CD14-positive monocyte (primary cell): Measurements from ENCODE around the gene MPPED1. TPM values are rescaled to one million over a fixed set of nuclear protein-coding genes. Genes with fewer than 3 reads are reported as not detected.

Experiments used
- DNase-seq, 3 donors: peaks; one replicate each; pipeline ENCODE4 v3.0.0-alpha.2; 2011 to 2022
- H2AFZ ChIP-seq: 2 replicates; pipeline ENCODE4 v1.6.0; 2012; ENCODE audit warnings: mild to moderate bottlenecking, low read depth, low read length, inconsistent platforms; ENCODE audit not compliant: insufficient read depth, poor library complexity, severe bottlenecking
- H3K27ac ChIP-seq, 2 donors: 1 replicate in 1 of 2; 2 replicates in 1 of 2; pipeline ENCODE4 v1.5.1; 2012 to 2013; ENCODE audit warnings: low read length in 2 of 2, control low read depth in 1 of 2, inconsistent platforms in 1 of 2, low read depth in 1 of 2, mild to moderate bottlenecking in 1 of 2
- H3K27me3 ChIP-seq, 2 donors: one replicate each; pipeline versions ENCODE4 v1.6.0 to v1.6.1; 2011 to 2013; ENCODE audit warnings: low read length in 2 of 2; ENCODE audit not compliant: control insufficient read depth in 2 of 2, insufficient read depth in 2 of 2
- H3K36me3 ChIP-seq, 2 donors: replicated peaks in 1 of 2; 1 replicate in 1 of 2; 2 replicates in 1 of 2; pipeline versions ENCODE4 v1.5.1 to v1.6.1; 2012 to 2013; ENCODE audit warnings: low read length in 2 of 2, control low read depth in 1 of 2, inconsistent platforms in 1 of 2, mild to moderate bottlenecking in 1 of 2; ENCODE audit not compliant: insufficient read depth in 2 of 2, control insufficient read depth in 1 of 2
- H3K4me1 ChIP-seq, 2 donors: 1 replicate in 1 of 2; 2 replicates in 1 of 2; pipeline versions ENCODE4 v1.5.1 to v1.6.1; 2012 to 2013; ENCODE audit warnings: low read length in 2 of 2, control low read depth in 1 of 2, inconsistent platforms in 1 of 2, mild to moderate bottlenecking in 1 of 2, moderate library complexity in 1 of 2; ENCODE audit not compliant: insufficient read depth in 2 of 2, control insufficient read depth in 1 of 2
- H3K4me2 ChIP-seq: replicated peaks from 2 replicates; pipeline ENCODE3; 2012; ENCODE audit warnings: low read length, moderate library complexity, mild to moderate bottlenecking; ENCODE audit not compliant: poor library complexity, severe bottlenecking; ENCODE audit errors: extremely low read depth
- H3K4me3 ChIP-seq, 3 experiments: fragments of 200-600 bp in 1 of 3; sonication (generic) in 1 of 3; replicated peaks in 1 of 3; 1 replicate in 2 of 3; 2 replicates in 1 of 3; pipeline ENCODE4 v1.5.1; 2011 to 2013; ENCODE audit warnings: low read length in 3 of 3, mild to moderate bottlenecking in 3 of 3, control low read depth in 2 of 3, low read depth in 2 of 3, inconsistent platforms in 1 of 3, moderate library complexity in 1 of 3
- H3K79me2 ChIP-seq: 2 replicates; pipeline ENCODE4 v1.6.0; 2012; ENCODE audit warnings: mild to moderate bottlenecking, control low read depth, inconsistent platforms, low read length, moderate library complexity; ENCODE audit not compliant: insufficient read depth
- H3K9ac ChIP-seq: 2 replicates; pipeline ENCODE4 v1.6.0; 2017; ENCODE audit warnings: low read length, mild to moderate bottlenecking; ENCODE audit not compliant: insufficient read depth, poor library complexity, severe bottlenecking
- H3K9me3 ChIP-seq, 2 donors: replicated peaks in 1 of 2; 1 replicate in 1 of 2; 2 replicates in 1 of 2; pipeline versions ENCODE4 v1.5.1 to v1.6.1; 2012 to 2013; ENCODE audit warnings: low read length in 2 of 2, control low read depth in 1 of 2; ENCODE audit not compliant: control insufficient read depth in 1 of 2, insufficient read depth in 1 of 2
- H4K20me1 ChIP-seq: 2 replicates; pipeline ENCODE4 v1.6.0; 2012; ENCODE audit warnings: mild to moderate bottlenecking, low read length, control low read depth, moderate library complexity; ENCODE audit not compliant: insufficient read depth
- H3K27ac Mint-ChIP-seq, 7 donors: one replicate each; pipeline ENCODE4 v1.8.0; 2020; ENCODE audit warnings: mild to moderate bottlenecking in 7 of 7, mixed read lengths in 7 of 7, moderate library complexity in 6 of 7, inconsistent platforms in 2 of 7
- H3K27me3 Mint-ChIP-seq, 3 donors: one replicate each; pipeline ENCODE4 v1.8.0; 2021 to 2022; ENCODE audit warnings: low read depth in 3 of 3, mild to moderate bottlenecking in 3 of 3, mixed read lengths in 3 of 3, moderate library complexity in 3 of 3, inconsistent platforms in 1 of 3
- H3K36me3 Mint-ChIP-seq, 2 donors: one replicate each; pipeline ENCODE4 v1.8.0; 2020; ENCODE audit warnings: mixed read lengths in 2 of 2, inconsistent platforms in 1 of 2, mild to moderate bottlenecking in 1 of 2
- H3K4me1 Mint-ChIP-seq: one replicate; pipeline ENCODE4 v1.8.0; 2020; ENCODE audit warnings: mild to moderate bottlenecking, mixed read lengths
- H3K4me3 Mint-ChIP-seq, 2 donors: one replicate each; pipeline ENCODE4 v1.8.0; 2020; ENCODE audit warnings: mild to moderate bottlenecking in 2 of 2, mixed read lengths in 2 of 2, moderate library complexity in 1 of 2
- H3K9me3 Mint-ChIP-seq, 7 donors: one replicate each; pipeline ENCODE4 v1.8.0; 2020 to 2022; ENCODE audit warnings: mixed read lengths in 7 of 7, mild to moderate bottlenecking in 6 of 7, moderate library complexity in 6 of 7, inconsistent platforms in 2 of 7
- CTCF ChIP-seq: fragments of 200-600 bp; IDR thresholded peaks from one replicate; pipeline ENCODE4 v1.8.0; 2022; ENCODE audit warnings: antibody characterized with exemption, mild to moderate bottlenecking
- WGBS: methylation state at CpG from one replicate; pipeline ENCODE4 v1.1.5; 2013; ENCODE audit warnings: missing lambda C conversion rate; ENCODE audit not compliant: insufficient coverage; 5-methylcytosine and 5-hydroxymethylcytosine counted together
- intact Hi-C, 2 donors: fragments of 100-400 bp; cut with micrococcal nuclease; formaldehyde crosslinking; loops; one replicate each; pipeline versions ENCODE4 v1.15.0 to v1.15.1; 2023
- polyA plus RNA-seq, 3 donors: library from polyadenylated mRNA; depleted of rRNA in 1 of 3; unstranded in 2 of 3; stranded (reverse) in 1 of 3; fragments of 300-500 nt in 2 of 3; fragments of >200 nt in 1 of 3; fragmentation: Illumina TruSeq in 2 of 3; gene quantifications; 1 replicate in 2 of 3; 2 replicates in 1 of 3; pipeline ENCODE4 v1.2.3, GENCODE V29; 2012 to 2021

Gene MPPED1
- polyA plus RNA-seq, 3 donors, result not detected

DNA sequence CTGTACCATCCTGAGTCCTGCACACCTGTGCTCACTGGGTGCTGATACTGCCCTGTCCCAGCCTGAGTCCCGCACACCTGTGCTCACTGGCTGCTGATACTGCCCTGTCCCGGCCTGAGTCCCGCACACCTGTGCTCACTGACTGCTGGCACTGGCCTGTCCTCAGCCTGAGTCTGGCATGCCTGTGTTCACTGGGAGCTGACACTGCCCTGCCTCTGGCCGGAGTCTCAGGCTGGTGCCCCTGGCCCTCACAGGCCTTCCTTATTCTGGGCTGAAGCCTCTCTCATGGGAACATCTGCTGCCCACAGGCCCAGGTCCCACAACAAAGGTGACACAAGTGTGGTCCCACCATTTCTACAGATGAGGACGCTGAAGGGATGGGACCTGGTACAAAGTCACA lies 115.1 kb downstream of the MPPED1 start:
- H3K9me3 Mint-ChIP-seq, result peaks cover 0 to 2% (median 0%) of the 10 kb centered on the region in 7 donors
- 97% methylated on average over 5 of the region's 5 CpGs for WGBS
- H3K79me2 ChIP-seq, result no peaks in the 10 kb centered on the region
- H3K27ac ChIP-seq, result no peak overlapping the region
- H3K36me3 Mint-ChIP-seq, result no peaks in the 10 kb centered on the region
- no peak overlapping the region for H3K27ac Mint-ChIP-seq
- H3K4me1 ChIP-seq, result no peaks in the 10 kb centered on the region
- H3K9ac ChIP-seq, result no peak overlapping the region
- no peak overlapping the region for H3K4me3 ChIP-seq
- H3K27me3 ChIP-seq, result no peaks in the 10 kb centered on the region
- H3K4me2 ChIP-seq, result no peak overlapping the region
- intact Hi-C loops, result no loop called here
- no peak overlapping the region for H2AFZ ChIP-seq
- H3K9me3 ChIP-seq, result no peaks in the 10 kb centered on the region
- no peaks in the 10 kb centered on the region for H4K20me1 ChIP-seq
- peaks cover 0 to 2% (median 0%) of the 10 kb centered on the region in 3 donors for H3K27me3 Mint-ChIP-seq
- no peak for TF ChIP-seq CTCF
- no peak for DNase-seq
- H3K4me1 Mint-ChIP-seq, result no peaks in the 10 kb centered on the region
- H3K4me3 Mint-ChIP-seq, result no peak overlapping the region
- H3K36me3 ChIP-seq, result no peaks in the 10 kb centered on the region

GRCh38 chr22:43528601-43529360 lies 117.0 kb downstream of the MPPED1 start:
- Mint-ChIP-seq H3K9me3 (peaks cover 0 to 2% (median 0%) of the 10 kb centered on the region in 7 donors), H3K27me3 (peaks cover 0 to 4% (median 0%) of the 10 kb centered on the region in 3 donors), H3K27ac (no peak overlapping the region), H3K36me3 (no peaks in the 10 kb centered on the region), H3K4me1 (no peaks in the 10 kb centered on the region), H3K4me3 (no peak overlapping the region)
- no peaks in the 10 kb centered on the region for H3K4me1 ChIP-seq
- 70% methylated on average over 2 of the region's 12 CpGs for WGBS
- no peaks in the 10 kb centered on the region for H3K36me3 ChIP-seq
- H4K20me1 ChIP-seq, result no peaks in the 10 kb centered on the region
- no peak overlapping the region for H3K4me2 ChIP-seq
- H3K9me3 ChIP-seq, result no peaks in the 10 kb centered on the region
- TF ChIP-seq CTCF, result no peak
- no peaks in the 10 kb centered on the region for H3K27me3 ChIP-seq
- no peak overlapping the region for H2AFZ ChIP-seq
- no peak overlapping the region for H3K27ac ChIP-seq
- H3K4me3 ChIP-seq, result no peak overlapping the region
- DNase-seq, result no peak
- intact Hi-C loops, result no loop called here
- no peaks in the 10 kb centered on the region for H3K79me2 ChIP-seq
- no peak overlapping the region for H3K9ac ChIP-seq
